Measurements from ENCODE around the gene PLAAT2. TPM values are rescaled to one million over a fixed set of nuclear protein-coding genes. Genes with fewer than 3 reads are reported as not detected.

PLAAT2 gene
- total and polyA plus RNA-seq, 4 donors = 2.2 to 29.8 (median 14.8) TPM

GRCh38 chr11:63518548-63518947, 44.6 kb downstream of the PLAAT2 start:
- H3K4me1 ChIP-seq (ENCODE audit: control insufficient read depth in 5 of 5, insufficient read depth in 5 of 5, low read length in 5 of 5) = no peaks in the 10 kb centered on the region
- H3K4me3 ChIP-seq = no peak overlapping the region
- peaks cover 0 to 1% (median 0%) of the 10 kb centered on the region in 4 donors for H3K9me3 ChIP-seq (ENCODE audit: control insufficient read depth in 4 of 4, insufficient read depth in 3 of 4, low read length in 3 of 4)
- ATAC-seq (ENCODE audit: insufficient read depth, low FRiP score) = no peak
- WGBS, 2 donors = 6 to 27% methylated on average over 1 of the region's 1 CpG
- H3K36me3 ChIP-seq (ENCODE audit: control insufficient read depth in 4 of 4, insufficient read depth in 4 of 4, low read length in 4 of 4) = no peaks in the 10 kb centered on the region
- H3K9ac ChIP-seq (ENCODE audit: insufficient read depth in 1 of 2, low read length in 2 of 2) = no peak overlapping the region
- no peaks in the 10 kb centered on the region for H3K27me3 ChIP-seq (ENCODE audit: control insufficient read depth in 3 of 3, insufficient read depth in 3 of 3, low read length in 2 of 3)
- DNase-seq = peak in 2 of 3 donors; percentile 7 to 14
- no peak for TF ChIP-seq CTCF (IDR thresholded peaks at IDR 0.05; ENCODE audit: control extremely low read depth, extremely low read depth)
- H3K27ac ChIP-seq (ENCODE audit: low read depth in 1 of 2, low read length in 1 of 2) = no peak overlapping the region

GRCh38 chr11:63517156-63517555, 46.0 kb downstream of the PLAAT2 start:
- H3K36me3 ChIP-seq (ENCODE audit: control insufficient read depth in 4 of 4, insufficient read depth in 4 of 4, low read length in 4 of 4) = no peaks in the 10 kb centered on the region
- H3K9ac ChIP-seq (ENCODE audit: insufficient read depth in 1 of 2, low read length in 2 of 2) = no peak overlapping the region
- ATAC-seq (ENCODE audit: insufficient read depth, low FRiP score) (no peak), DNase-seq (no peak)
- no peak overlapping the region for H3K27ac ChIP-seq (ENCODE audit: low read depth in 1 of 2, low read length in 1 of 2)
- 95 to 96% methylated on average over 5 of the region's 5 CpGs for WGBS, 2 donors
- no peaks in the 10 kb centered on the region for H3K27me3 ChIP-seq (ENCODE audit: control insufficient read depth in 3 of 3, insufficient read depth in 3 of 3, low read length in 2 of 3)
- no peaks in the 10 kb centered on the region for H3K4me1 ChIP-seq (ENCODE audit: control insufficient read depth in 5 of 5, insufficient read depth in 5 of 5, low read length in 5 of 5)
- H3K9me3 ChIP-seq (ENCODE audit: control insufficient read depth in 4 of 4, insufficient read depth in 3 of 4, low read length in 3 of 4) = peaks cover 0 to 1% (median 0%) of the 10 kb centered on the region in 4 donors
- no peak overlapping the region for H3K4me3 ChIP-seq
- no peak for TF ChIP-seq CTCF (IDR thresholded peaks at IDR 0.05; ENCODE audit: control extremely low read depth, extremely low read depth)

- H3K36me3 ChIP-seq (ENCODE audit: control insufficient read depth in 4 of 4, insufficient read depth in 4 of 4, low read length in 4 of 4) = no peaks in the 10 kb centered on the region
- H3K9me3 ChIP-seq (ENCODE audit: control insufficient read depth in 4 of 4, insufficient read depth in 3 of 4, low read length in 3 of 4) = peaks cover 0 to 1% (median 0%) of the 10 kb centered on the region in 4 donors
- no peaks in the 10 kb centered on the region for H3K4me1 ChIP-seq (ENCODE audit: control insufficient read depth in 5 of 5, insufficient read depth in 5 of 5, low read length in 5 of 5)
- DNase-seq (no peak), ATAC-seq (ENCODE audit: insufficient read depth, low FRiP score) (no peak)
- no peak overlapping the region for H3K9ac ChIP-seq (ENCODE audit: insufficient read depth in 1 of 2, low read length in 2 of 2)
- no peak overlapping the region for H3K27ac ChIP-seq (ENCODE audit: low read depth in 1 of 2, low read length in 1 of 2)
- WGBS, 2 donors = 94 to 95% methylated on average over 6 of the region's 6 CpGs
- no peaks in the 10 kb centered on the region for H3K27me3 ChIP-seq (ENCODE audit: control insufficient read depth in 3 of 3, insufficient read depth in 3 of 3, low read length in 2 of 3)
- H3K4me3 ChIP-seq = no peak overlapping the region
- TF ChIP-seq CTCF (IDR thresholded peaks at IDR 0.05; ENCODE audit: control extremely low read depth, extremely low read depth) = no peak
Observed at GRCh38 chr11:63516109-63516508, 47.1 kb downstream of the PLAAT2 start.

- WGBS, 2 donors = 93 to 97% methylated on average over 7 of the region's 7 CpGs
- Histone ChIP-seq H3K4me3 (no peak overlapping the region), H3K9ac (ENCODE audit: insufficient read depth in 1 of 2, low read length in 2 of 2) (no peak overlapping the region), H3K27me3 (ENCODE audit: control insufficient read depth in 3 of 3, insufficient read depth in 3 of 3, low read length in 2 of 3) (no peaks in the 10 kb centered on the region), H3K4me1 (ENCODE audit: control insufficient read depth in 5 of 5, insufficient read depth in 5 of 5, low read length in 5 of 5) (peaks cover 0 to 6% (median 0%) of the 10 kb centered on the region in 5 donors), H3K36me3 (ENCODE audit: control insufficient read depth in 4 of 4, insufficient read depth in 4 of 4, low read length in 4 of 4) (no peaks in the 10 kb centered on the region), H3K27ac (ENCODE audit: low read depth in 1 of 2, low read length in 1 of 2) (no peak overlapping the region), H3K9me3 (ENCODE audit: control insufficient read depth in 4 of 4, insufficient read depth in 3 of 4, low read length in 3 of 4) (no peaks in the 10 kb centered on the region)
- ATAC-seq (ENCODE audit: insufficient read depth, low FRiP score) (no peak), DNase-seq (no peak)
- no peak for TF ChIP-seq CTCF (IDR thresholded peaks at IDR 0.05; ENCODE audit: control extremely low read depth, extremely low read depth)
Observed at GRCh38 chr11:63512816-63513215, 50.4 kb downstream of the PLAAT2 start.
